ENCODE data around the gene TMEM106C. TPM values are rescaled to one million over a fixed set of nuclear protein-coding genes. Genes with fewer than 3 reads are reported as not detected.

Gene TMEM106C
- total RNA-seq (10 to 100 TPM; 25.6 to 42.1 (median 31.7) TPM), polyA plus RNA-seq (10 to 100 TPM; 24.7 to 44.7 TPM)

- Histone ChIP-seq H3K27me3 (no peaks in the 10 kb centered on the region), H3K9me3 (no peaks in the 10 kb centered on the region), H3K27ac (no peak within 1 kb of the TSS), H3K4me1 (no peaks in the 10 kb centered on the region), H3K4me3 (peak within 1 kb of the TSS; percentile 83 to 98 (median 94)), H3K36me3 (peaks cover 0 to 8% (median 0%) of the 10 kb centered on the region in 3 donors)
- ATAC-seq (peak; percentile 99), DNase-seq (peak; percentile 85 to 98 (median 92)), FAIRE-seq (no peak)
- TF ChIP-seq, protein P1, sequence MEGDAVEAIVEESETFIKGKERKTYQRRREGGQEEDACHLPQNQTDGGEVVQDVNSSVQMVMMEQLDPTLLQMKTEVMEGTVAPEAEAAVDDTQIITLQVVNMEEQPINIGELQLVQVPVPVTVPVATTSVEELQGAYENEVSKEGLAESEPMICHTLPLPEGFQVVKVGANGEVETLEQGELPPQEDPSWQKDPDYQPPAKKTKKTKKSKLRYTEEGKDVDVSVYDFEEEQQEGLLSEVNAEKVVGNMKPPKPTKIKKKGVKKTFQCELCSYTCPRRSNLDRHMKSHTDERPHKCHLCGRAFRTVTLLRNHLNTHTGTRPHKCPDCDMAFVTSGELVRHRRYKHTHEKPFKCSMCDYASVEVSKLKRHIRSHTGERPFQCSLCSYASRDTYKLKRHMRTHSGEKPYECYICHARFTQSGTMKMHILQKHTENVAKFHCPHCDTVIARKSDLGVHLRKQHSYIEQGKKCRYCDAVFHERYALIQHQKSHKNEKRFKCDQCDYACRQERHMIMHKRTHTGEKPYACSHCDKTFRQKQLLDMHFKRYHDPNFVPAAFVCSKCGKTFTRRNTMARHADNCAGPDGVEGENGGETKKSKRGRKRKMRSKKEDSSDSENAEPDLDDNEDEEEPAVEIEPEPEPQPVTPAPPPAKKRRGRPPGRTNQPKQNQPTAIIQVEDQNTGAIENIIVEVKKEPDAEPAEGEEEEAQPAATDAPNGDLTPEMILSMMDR (IDR thresholded peaks at IDR 0.05) = peak; percentile 97 to 99 (median 97)
- intact Hi-C loops (cut with DNase I) = no loop called here
- WGBS, 2 donors = 0% methylated on average over 58 to 59 of the region's 59 CpGs
Observed at GRCh38 chr12:47963340-47964040, at the start of gene TMEM106C. Gene TMEM106C (plus strand): TSS chr12:47963596. CDS start chr12:47964237, 641 bp downstream.

GRCh38 chr12:47920913-47921312, 42.5 kb upstream of the TMEM106C start:
- WGBS, 2 donors = 54 to 70% methylated on average over 6 of the region's 6 CpGs
- no peak for FAIRE-seq

DNA sequence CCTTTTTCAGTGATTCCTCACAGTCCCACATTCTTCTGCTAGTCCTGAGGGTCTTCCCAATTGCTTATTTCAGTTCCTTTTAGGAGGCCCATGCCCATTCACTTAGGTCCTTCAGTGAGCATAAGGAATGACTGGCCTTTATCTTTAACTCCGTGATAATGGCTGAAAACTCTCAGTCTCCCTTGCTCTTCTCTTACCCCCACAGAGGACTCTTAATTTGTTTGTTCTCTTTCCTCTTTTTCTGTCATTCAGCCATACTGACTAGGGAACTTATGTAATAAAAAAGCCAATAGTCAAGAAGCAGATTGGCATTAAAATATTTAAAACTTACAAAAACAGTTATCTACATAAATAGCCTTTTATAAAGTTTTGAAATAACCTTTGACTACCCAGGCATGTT, 41.5 kb upstream of the TMEM106C start:
- H3K27me3 ChIP-seq = no peaks in the 10 kb centered on the region
- FAIRE-seq (no peak), ATAC-seq (no peak), DNase-seq (no peak)
- TF ChIP-seq, protein P1 (IDR thresholded peaks at IDR 0.05) = no peak
- no peak overlapping the region for H3K27ac ChIP-seq
- no peak overlapping the region for H3K4me3 ChIP-seq
- WGBS, 2 donors = 50 to 56% methylated on average over 1 of the region's 1 CpG
- no peaks in the 10 kb centered on the region for H3K9me3 ChIP-seq
- H3K36me3 ChIP-seq = no peaks in the 10 kb centered on the region
- intact Hi-C loops (cut with DNase I) = no loop called here
- H3K4me1 ChIP-seq = no peaks in the 10 kb centered on the region

More at GRCh38 chr12:47920913-47921312, 42.5 kb upstream of the TMEM106C start:
- no peaks in the 10 kb centered on the region for H3K36me3 ChIP-seq
- no peak overlapping the region for H3K4me3 ChIP-seq
- ATAC-seq (no peak), DNase-seq (no peak)
- H3K27ac ChIP-seq = no peak overlapping the region
- H3K9me3 ChIP-seq = no peaks in the 10 kb centered on the region
- intact Hi-C loops (cut with DNase I) = no loop called here
- no peaks in the 10 kb centered on the region for H3K4me1 ChIP-seq
- H3K27me3 ChIP-seq = no peaks in the 10 kb centered on the region
- TF ChIP-seq, protein P1 (IDR thresholded peaks at IDR 0.05) = no peak

DNA sequence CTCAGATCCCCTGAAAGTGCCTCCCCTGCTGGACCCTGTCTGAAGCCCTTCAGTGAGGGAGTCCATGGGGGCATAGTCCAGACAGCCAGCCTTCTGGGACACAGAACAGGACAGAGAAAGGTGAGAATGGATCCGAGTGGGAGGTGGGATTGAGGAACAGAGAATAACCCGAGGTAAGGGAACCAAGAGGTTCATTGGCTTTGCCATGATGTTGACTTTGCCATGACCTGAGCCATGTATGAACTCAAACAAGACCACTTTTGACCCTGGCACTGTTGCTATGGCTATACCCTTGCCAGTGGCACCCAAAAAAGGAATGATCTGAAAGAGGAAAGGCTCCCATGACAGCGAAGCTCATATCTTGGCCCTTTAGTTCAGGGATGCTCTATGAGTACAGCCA, 36.0 kb upstream of the TMEM106C start:
- FAIRE-seq = no peak
- WGBS, 2 donors = 64 to 77% methylated on average over 3 of the region's 3 CpGs

More for the DNA sequence above, 36.0 kb upstream of the TMEM106C start:
- DNase-seq (no peak), ATAC-seq (no peak)
- intact Hi-C loops (cut with DNase I) = no loop called here
- TF ChIP-seq, protein P1 (IDR thresholded peaks at IDR 0.05) = no peak
- no peak overlapping the region for H3K27ac ChIP-seq
- no peak overlapping the region for H3K4me3 ChIP-seq
- no peaks in the 10 kb centered on the region for H3K36me3 ChIP-seq
- H3K4me1 ChIP-seq = no peaks in the 10 kb centered on the region
- H3K9me3 ChIP-seq = no peaks in the 10 kb centered on the region
- no peaks in the 10 kb centered on the region for H3K27me3 ChIP-seq
